ENCODE results near the gene NEO1.

Gene NEO1

DNA sequence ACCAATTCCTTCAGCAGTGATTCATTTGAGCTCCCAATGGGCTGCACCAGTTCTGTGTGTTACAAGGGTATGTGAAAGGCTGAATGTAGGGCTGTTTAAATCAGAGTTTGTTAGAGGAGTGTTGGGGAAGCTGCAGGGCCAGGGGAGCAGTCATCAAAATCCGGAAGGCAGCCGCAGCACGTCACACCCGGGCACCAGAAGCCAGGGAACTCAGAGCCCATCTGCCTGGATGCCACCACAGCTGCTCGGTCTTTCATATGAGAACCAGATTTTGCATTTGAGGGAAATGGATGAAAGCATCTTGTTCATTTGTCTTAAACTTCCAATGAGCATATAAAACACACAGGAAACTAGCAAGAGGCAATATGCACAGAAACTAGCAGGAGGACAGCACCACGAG is 24.2 kb upstream of the NEO1 start:
- in situ Hi-C loops (cut with MboI; ENCODE audit: low sequenced_read_pairs): no loop called here

DNA sequence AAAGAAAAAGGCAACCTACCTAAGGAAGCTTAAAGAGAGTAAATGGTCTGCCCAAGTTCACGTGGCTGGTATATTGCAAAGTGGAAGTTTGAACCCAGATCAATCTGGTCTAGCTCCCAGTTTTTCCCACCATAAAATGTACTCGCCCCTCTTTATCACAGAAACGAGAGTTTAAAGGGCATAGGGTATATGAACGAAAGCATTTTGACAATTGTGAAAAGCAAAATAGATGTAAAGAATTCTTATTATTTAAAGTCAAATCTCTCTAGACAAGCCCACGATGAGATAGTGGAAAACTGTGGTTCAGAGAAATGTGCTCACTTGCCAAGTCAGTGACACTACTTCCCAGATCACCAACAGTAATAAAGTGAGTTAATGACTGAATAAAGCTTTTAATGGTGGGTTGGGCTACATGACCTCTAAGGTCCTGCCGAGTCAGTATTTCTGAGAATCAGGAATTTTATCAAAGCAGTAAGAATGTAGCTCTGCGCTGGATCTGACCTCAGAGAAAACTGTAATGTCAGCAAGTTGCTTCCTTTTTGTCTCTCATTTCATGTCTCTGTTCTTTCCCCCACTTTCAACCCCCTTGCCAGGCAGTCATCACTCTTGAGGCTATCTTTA is 23.3 kb upstream of the NEO1 start:
- in situ Hi-C loops (cut with MboI; ENCODE audit: low sequenced_read_pairs): no loop called here

DNA sequence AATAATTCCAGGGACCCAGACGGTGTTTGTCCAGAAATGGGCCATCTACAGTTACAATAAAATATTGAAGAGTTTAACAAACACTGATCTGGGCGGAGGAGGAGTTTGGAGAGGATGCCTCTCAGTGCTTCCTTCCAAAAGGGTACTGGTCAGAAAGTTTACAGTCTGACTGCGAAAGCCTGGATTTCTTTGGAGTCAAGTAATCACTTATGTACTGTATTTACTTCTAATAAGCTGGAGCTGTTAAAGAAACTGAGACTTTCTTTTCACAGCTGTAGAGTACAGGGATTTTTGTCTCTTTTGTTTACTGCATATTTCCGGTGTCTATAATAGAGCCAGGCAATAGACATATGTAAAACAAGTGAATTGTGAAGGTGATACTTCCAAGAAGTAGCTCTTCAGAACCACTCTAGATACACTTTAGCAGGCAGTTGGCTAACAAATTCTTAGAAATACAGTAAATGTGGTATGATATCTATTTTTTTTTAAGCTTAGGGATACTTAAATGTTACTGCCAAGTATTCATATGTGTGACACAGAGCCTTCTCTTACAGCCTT is 22.1 kb upstream of the NEO1 start:
- in situ Hi-C loops (cut with MboI; ENCODE audit: low sequenced_read_pairs): no loop called here

DNA sequence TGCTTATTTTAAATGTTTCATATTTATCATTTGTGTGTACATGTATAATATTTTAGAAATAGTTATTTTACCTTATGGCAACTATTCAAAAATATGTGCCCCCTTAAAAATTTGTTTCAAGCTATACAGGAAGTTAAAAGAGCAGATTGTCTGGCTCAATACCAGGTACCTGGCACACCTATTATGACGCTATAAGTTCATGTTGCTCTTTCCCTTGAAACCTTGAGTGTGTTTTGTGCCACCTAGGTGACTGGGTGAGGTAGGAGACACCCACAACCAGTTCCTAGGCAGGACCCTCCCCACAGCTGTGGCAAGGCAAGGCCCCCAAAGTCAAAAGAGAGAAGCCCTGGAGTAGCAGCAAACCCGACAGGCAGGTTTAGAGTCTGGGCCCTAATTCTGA is 20.6 kb upstream of the NEO1 start:
- in situ Hi-C loops (cut with MboI; ENCODE audit: low sequenced_read_pairs): no loop called here

DNA sequence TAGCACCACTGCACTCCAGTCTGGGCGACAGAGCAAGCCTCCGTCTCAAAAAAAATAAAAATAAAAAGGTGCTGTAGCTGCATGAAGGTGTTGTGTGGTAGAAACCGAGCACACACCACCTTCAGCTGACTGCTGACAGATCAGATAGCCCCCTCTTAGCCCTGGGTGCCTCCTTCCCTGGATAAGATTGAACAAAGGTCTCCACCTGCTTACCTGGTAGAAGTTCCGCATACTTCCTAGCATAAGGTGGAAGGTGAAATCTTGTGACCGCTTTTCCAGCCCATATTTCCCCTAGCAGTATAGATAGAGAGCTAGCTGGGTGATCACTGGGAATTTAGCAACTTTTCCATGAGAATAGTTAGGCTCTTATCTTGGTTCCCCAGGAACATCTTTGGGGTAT is 18.7 kb upstream of the NEO1 start:
- in situ Hi-C loops (cut with MboI; ENCODE audit: low sequenced_read_pairs): no loop called here

DNA sequence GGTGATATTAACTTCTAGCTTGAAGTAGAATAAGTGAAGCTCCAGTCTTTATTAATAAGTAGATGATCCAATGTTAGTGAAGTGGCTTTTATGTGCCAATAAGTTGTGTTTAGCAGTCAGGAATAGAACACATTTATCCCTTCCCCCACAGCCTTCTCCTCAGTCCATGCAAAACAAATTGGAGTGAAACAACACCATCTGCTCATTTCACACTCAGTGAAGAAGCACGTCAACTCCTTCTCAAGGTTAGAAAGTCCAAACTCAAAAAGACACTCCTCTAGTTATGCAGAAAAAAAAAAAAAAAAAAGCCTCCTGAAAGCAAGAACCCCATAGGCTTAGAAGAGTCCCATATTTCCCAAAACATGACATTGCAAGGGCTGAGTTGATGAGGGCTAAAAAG is 18.0 kb upstream of the NEO1 start:
- in situ Hi-C loops (cut with MboI; ENCODE audit: low sequenced_read_pairs): no loop called here

DNA sequence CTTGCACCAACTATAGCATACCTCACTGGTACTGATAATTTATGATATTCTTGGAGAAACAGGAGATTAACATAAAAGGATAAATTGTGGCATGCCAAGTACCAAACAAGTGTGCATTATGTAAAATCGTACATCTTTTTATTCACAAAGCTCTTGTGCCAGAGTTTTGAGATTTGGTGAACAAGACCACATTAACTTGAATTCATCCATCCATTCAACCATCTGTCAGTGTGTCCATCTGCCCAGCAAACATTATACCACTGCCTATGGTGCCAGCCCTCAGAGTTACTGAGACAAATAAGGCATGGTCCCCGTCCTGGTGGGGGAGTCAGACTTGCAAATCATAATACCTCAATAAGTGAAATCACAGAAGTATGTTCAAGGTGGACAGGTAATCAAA is 17.0 kb upstream of the NEO1 start:
- in situ Hi-C loops (cut with MboI; ENCODE audit: low sequenced_read_pairs): no loop called here

DNA sequence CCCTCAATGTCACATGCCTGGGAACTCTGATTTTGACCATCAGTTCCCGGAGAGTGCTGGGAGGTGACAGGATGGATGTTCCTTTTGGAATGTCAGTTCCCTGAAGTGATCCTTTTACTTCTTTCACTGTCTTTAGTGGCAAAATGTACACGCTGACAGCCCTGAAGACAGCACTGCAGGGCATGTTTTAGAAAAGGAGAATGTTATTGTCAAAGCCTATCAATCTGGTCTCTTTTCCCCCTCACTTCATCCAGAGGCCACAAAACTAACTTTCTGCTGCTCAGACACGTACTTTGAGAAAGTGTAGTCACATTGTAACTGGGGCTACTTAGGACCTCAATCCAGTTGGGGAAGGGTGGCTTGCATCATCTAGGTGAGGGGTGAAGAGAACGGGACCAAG is 14.0 kb upstream of the NEO1 start:
- in situ Hi-C loops (cut with MboI; ENCODE audit: low sequenced_read_pairs): no loop called here

DNA sequence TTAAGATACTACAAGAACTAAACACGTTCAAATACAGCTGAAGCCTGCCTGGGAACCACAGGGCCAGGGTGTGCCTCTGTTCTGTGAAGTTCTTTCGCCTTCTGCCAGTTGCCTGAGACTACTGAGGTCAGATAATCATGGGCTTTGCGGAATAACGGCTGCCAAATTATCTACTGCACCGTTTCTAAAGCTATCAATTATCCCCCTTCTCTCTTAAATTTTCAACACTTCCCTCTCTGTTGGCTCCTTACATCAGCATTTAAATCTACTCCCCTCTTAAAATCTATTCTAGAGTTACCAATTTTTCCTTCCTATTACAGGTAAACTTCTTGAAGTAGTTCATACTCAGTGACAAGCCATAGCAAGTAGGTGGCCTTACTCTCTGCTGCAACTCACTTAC is 6.2 kb upstream of the NEO1 start:
- in situ Hi-C loops (cut with MboI; ENCODE audit: low sequenced_read_pairs): no loop called here

DNA sequence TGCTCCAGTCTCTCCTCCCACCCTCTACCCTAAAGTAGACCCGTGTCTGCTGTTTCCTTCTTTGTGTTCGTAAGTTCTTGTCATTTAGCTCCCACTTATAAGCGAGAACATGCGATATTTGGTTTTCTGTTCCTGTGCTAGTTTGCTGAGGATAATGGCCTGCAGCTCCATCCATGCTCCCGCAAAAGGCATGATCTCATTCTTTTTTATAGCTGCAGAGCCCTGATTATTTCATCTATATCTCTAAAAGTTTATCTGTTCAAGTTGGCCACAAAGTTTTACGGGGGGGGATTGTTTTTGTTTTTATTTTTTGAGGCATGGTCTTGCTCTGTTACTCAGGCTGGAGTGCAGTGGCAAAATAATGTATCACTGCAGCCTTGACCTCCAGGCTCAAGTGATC is 4.4 kb upstream of the NEO1 start:
- in situ Hi-C loops (cut with MboI; ENCODE audit: low sequenced_read_pairs): no loop called here

DNA sequence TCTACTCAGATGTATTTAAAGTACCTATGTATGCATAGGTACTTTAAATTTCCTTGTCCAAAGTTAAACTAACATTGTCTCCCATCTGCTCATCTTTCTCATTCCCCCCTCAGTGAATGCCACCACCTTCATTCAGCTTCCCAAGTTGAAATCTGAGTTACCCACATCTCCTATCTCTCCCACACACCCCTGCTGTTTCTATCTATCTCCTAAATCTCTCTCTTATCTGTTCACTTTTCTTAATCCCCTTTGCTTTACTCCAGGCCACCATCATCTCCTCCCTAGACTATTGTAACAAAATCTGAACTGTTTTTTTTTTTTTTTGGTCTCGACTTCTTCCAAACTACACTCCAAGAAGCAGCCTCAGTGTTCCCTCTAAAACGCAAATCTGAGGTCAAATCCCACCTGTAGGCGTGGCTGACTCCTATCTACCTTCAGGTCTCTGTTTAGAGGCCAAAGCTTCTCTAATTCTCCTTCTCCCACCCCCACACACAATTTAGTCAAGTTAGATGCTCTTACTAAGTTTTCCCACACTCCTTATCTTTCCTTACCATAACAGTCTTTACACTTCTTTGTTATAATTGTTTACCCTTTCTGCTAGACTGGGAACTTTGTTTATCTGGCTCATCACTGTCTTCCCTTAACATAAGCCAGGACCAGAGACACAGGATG is 3.5 kb upstream of the NEO1 start:
- in situ Hi-C loops (cut with MboI; ENCODE audit: low sequenced_read_pairs): no loop called here

DNA sequence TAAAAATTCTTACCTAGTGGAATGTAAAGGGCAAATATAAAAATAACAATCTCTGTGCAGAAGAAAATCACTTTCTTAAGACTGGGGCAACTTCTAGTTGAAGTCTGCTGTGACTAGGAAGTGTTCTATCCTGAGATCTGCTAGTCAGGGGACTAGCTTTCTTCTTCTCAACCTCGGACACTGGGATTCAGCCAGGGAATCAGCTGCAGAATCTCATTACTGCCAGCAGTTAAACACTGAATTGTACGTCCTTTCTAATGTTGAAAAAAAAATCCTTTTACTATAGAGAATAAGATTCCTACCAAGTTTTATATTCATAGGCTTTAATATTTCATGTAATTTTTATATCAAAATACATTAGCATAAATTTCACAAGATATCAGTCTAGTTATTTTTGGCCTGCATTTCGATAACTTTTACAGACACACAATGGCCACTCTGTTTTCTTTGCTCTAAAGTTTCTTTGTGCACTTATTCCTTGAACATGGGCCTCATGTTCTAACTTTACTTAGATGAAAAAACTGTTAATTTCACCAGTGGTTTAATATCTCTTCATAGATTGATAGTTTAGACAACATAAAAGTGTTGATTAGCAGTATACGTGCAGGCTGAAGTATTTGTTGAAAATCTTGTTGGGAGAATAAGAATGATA is 2.6 kb upstream of the NEO1 start:
- in situ Hi-C loops (cut with MboI; ENCODE audit: low sequenced_read_pairs): no loop called here

DNA sequence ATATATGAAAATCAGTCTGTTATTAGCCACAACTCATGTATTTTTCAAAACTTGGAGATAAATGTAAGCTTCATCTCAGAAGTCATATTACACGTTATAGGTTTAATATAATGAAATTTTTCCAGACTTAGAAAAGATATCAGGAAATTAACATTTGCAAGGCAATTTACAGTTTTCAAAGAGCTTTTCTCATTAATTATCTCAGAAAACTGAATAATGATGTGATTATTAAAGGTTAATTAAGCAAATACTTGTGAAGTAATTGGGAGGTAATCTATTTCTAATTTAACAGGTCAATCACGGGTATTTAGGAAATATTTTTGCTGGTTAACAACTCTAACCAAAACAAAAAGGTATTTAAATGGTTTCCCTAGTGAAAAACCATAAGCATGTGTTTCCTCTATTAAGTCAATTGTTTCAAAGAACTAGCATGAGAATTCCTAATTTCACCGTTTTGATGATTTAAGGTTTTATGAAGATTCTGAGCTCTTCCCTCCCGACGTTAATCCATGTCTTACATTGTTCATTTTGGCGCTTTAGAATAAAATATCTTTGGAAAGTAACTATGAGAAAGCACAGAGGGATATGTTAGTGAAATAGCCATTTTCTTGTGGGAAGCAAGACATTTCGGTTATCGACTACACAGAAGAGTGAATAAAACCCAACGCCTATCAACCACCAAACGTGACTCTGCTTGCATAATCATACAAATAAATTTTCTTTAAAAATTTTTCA is 1.5 kb upstream of the NEO1 start:
- in situ Hi-C loops (cut with MboI; ENCODE audit: low sequenced_read_pairs): no loop called here

DNA sequence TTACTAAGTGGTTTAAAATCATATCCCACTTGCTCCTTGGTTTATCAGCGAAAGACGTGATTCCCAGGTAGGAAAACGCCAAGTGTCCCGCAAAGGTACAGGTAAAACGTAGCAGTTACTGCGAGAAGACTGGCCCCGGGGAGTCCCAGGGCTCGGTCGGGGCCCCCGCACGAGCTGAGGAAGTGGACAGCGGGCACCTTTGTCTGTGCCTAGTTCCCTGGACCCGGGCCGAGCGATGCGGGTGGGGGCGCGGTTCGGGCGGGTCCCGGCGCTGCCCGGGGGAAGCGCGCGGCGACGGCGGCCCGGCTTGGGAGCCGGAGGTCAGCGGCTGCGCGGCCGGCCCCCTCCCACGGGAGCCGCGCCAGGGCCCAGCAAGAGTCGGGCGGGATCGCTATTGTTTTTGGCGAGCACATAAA is 864 bp upstream of the NEO1 start:
- in situ Hi-C loops (cut with MboI; ENCODE audit: low sequenced_read_pairs): no loop called here

DNA sequence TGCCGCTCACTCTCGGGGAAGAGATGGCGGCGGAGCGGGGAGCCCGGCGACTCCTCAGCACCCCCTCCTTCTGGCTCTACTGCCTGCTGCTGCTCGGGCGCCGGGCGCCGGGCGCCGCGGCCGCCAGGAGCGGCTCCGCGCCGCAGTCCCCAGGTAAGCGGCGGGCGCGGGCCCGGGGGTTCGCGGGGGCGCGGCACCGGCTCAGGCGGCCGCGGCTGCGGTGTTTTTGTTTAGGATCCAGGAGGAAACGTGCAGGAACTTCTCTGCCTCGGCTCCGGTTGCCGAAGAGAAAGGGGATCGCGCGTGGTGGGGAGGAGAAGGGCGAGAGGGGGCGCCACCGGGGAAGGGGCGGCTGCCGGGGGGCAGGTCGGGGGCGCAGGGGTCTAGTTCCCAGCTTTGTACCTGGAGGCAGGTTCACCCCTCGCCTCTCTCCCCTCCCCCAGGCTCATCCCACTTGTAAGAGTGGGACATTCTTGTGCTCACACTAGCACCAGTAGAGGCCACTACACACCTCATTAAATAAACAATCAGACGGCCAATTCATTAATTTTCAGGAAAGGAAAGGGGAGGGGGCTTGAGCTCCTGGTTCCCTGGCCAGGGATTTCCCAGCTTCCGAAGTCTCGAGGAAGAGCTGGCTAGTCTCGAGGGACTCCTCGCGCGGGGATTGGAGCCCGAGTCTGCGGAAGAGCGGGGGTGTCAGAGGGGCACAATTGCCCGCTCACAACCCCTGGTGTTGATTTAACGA is 562 bp downstream of the NEO1 start:
- in situ Hi-C loops (cut with MboI; ENCODE audit: low sequenced_read_pairs): no loop called here

DNA sequence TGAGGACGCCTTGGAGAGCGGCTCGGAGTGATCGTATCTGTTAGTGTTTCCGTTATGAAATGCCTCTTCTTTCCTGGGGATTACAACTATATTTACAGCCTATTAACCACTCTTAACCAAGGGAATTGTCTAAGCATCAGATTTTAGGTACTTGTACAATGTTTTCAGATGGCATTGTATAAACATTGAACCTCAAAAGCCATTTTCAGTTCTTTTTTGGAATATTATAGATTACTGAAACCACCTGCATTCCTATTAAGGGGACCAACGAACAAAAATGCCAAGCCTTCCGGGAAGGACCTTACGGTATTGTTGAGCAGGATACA is 1.1 kb downstream of the NEO1 start:
- in situ Hi-C loops (cut with MboI; ENCODE audit: low sequenced_read_pairs): no loop called here

DNA sequence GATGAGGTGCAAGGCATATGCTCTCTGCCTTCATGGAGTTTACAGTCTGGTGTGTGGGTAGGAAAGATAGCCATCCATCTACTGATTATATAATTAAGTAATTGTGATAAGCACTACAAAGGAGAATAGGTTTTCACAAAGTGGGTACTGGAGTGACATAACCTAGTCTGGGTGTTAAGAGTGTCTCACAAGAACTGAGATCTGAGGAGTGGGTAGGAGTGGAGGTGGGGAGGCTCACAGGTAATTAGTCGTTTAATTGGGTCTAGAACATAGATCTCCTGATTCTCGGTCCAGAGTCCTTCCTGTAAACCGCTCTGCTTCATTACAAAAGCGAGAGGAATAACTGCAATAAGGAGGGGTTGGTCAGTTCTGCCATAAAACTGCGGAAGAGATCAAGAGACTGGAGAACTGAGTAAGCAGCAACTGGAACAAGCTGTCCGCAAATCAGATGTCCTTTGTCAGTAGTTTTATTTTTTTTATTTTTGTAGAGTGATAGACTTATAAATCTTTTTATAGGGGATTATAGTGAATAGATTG is 2.2 kb downstream of the NEO1 start:
- in situ Hi-C loops (cut with MboI; ENCODE audit: low sequenced_read_pairs): no loop called here

DNA sequence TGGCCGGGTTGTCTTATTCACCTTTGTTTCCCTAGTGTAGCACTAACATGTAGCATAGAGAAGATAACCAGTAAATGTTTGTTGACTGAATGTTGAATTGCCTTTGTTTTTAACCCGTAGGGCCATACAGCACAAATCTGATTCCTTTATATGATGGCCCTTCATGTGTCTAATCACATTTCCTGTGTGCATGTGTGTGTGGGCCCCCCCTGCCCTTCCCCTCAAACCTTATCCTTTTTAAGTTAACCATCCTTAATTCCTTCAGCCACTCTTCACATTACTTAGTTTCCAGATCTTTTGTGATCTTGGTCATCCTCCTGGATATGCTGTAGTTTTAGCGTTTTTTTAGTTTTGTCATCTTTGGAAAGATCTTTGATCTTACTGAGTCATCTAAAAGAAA is 4.2 kb downstream of the NEO1 start:
- in situ Hi-C loops (cut with MboI; ENCODE audit: low sequenced_read_pairs): no loop called here

DNA sequence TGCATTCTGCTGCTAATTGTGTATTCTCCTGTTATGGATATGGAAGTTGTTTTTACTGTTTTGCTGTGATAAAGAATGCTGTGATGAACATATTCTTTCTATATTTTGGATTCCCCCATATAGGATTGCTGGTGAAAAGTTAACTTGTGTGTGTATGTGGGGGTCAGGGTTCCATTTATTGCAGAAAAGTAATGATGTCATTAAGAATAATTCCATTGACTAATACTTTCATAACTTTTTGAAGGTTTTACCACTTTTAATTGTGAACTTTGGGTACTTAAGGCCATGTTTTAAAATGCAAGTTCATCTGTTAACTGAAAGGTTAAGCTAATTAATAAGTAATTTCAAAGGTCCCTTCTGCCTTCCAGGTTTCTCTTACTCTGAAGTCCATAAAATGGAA is 6.2 kb downstream of the NEO1 start:
- in situ Hi-C loops (cut with MboI; ENCODE audit: low sequenced_read_pairs): no loop called here

DNA sequence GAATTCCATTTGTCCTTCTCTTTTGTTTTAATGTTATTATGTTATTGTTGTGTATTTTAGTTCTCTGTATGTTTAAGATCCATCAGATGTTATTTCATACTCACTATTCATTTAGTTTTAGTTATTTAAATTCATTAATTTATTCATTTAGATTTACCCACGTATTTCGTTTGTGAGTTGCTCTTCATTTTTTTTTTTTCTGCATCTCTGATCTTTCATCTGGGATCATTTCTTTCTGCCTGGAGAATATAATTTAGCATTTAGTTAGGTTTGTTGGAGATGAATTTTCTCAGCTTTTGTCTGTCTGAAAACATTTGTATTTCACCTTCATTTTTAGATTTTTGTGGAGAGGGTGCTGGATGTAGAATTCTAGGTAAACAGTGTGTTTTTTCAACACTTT is 12.9 kb downstream of the NEO1 start:
- in situ Hi-C loops (cut with MboI; ENCODE audit: low sequenced_read_pairs): no loop called here

DNA sequence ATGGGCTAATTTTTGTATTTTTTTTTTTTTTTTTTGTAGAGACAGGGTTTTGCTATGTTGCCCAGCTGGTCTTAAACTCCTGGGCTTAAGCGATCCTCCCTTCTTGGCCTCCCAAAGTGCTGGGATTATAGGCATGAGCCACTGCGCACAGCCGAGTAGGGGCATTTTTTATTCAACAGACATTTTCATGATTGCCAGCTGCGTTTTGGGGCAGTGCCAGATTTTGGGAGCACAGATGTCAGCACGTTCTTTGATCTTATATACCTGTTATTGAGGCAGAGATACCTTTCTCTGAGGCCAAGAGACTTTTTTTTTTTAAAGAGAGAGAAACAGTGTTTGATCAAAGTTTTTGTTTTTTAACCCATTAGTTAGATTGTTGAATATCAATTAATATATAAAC is 16.8 kb downstream of the NEO1 start:
- in situ Hi-C loops (cut with MboI; ENCODE audit: low sequenced_read_pairs): no loop called here
